Subcutaneous adipose tissue (tissue), 4 donors: ENCODE results near the gene PKN2. TPM values are rescaled to one million over a fixed set of nuclear protein-coding genes. Genes with fewer than 3 reads are reported as not detected.

Experiments
- CTCF ChIP-seq: fragments of 450-650 bp; IDR thresholded peaks from one replicate; pipeline ENCODE4 v1.5.1; 2016; ENCODE audit warnings: low read depth, mild to moderate bottlenecking, control low read depth, antibody characterized with exemption, moderate library complexity
- total RNA-seq, 4 donors: library from RNA; depleted of rRNA; stranded (reverse); fragments of >200 nt; gene quantifications; one replicate each; pipeline ENCODE4 v1.1.0, GENCODE V29; 2016

The PKN2 gene
- total RNA-seq, 4 donors from 2014 or later, result 47.3 to 89.2 (median 58.2) TPM

GRCh38 chr1:88680471-88680870, 3.6 kb upstream of the PKN2 start:
- no peak for TF ChIP-seq CTCF

DNA sequence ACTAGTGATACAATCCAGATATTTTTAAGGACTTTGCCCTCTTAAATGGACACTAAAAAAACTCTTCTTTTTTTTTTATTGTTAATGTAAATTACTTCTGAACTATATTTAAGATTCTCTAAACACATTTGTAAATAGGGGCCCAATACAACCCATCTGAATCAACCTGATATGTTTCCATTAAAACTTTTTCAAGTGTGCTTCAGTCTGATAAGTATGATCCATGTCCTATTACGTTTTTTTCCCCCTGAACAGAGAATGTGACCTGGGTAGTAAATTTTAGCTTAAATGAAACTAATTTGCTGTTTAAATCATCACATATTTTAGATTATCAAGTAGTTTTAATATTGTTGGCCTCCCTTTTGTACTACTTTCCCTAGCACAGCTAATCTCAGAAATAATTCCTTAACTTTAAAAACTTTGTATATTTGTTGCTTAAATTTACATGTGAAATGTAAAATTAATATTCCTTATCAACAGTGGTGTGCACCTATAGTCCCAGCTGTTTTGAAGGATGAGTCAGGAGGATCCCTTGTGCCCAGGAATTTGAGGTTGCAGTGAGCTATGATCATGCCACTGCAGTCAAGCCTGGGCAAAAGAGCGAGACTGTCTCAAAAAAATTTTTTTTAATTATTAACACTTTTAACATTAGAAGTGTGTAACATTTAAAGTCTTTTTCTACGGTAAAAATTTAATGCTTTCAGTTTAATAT, 3.0 kb upstream of the PKN2 start:
- TF ChIP-seq CTCF, result no peak

DNA sequence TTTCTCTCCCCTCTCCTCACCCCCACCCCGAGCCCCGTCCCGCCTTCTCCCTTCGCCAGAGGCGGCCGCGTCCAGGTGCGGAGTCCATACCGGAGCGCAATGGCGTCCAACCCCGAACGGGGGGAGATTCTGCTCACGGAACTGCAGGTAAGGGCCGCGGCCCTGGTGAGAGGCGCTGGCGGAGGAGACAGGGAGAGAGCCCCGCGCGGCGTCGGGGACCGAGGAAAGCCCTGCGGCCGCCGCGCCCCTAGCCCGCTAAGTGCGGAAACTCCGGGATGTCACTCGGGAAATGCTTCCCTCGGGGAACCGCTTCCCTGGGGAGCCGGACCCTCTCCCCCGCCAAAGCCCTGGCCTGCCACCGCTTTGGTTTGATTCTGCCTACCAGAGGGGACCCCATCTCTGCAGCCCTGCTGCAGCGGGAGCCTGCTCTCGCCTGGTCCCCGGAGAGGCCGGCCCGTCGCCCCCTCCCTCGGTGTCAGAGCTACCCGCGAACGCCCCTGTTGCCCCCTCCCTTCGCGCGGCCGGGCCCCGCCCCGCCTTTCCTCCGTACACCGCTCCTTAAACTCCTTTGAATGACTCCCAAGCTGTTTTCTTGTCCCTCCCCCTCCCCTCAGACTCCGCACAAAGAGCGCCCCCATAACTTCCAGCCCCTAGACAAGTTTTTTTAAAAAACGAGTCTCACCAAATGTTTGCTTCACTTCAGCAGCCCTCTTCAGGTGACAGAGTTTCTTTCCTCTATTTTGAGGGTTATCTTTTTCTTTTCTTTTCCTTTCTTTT, 597 bp downstream of the PKN2 start:
- TF ChIP-seq CTCF, result no peak

GRCh38 chr1:88685259-88685620, 1.2 kb downstream of the PKN2 start:
- no peak for TF ChIP-seq CTCF

DNA sequence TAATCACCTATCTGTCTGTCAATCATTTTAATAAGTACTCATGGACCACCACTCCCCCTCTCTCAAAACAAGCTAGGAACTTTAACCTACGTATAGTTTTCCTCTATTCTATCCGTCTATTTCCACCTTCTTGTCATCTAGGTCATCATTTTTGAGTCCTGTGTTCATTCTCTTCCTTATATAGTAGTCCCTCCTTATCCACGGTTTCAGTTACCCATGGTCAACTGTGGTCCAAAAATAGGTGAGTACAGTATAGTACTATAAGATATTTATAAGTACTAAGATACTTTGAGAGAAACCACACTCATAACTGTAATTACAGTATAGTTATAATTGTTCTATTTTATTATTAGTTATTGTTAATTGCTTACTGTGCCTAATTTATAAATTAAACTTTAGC, 7.5 kb downstream of the PKN2 start:
- TF ChIP-seq CTCF, result no peak

GRCh38 chr1:88695781-88696180, 11.7 kb downstream of the PKN2 start:
- no peak for TF ChIP-seq CTCF

- no peak for TF ChIP-seq CTCF
These were observed 13.4 kb downstream of the PKN2 start for GRCh38 chr1:88697503-88697902.
